ENCODE measurements around the gene FRMD4A. TPM values are rescaled to one million over a fixed set of nuclear protein-coding genes. Genes with fewer than 3 reads are reported as not detected.

The FRMD4A gene
- total RNA-seq, 1 donor from 2014 or later, result 236 TPM

- no peak for DNase-seq (ENCODE audit: extremely low spot score, unreplicated experiment)
- Mint-ChIP-seq H3K27me3 (ENCODE audit: unreplicated experiment) (no peaks in the 10 kb centered on the region), H3K4me1 (ENCODE audit: unreplicated experiment) (peaks cover 25% of the 10 kb centered on the region), H3K9me3 (ENCODE audit: unreplicated experiment) (peaks cover 4% of the 10 kb centered on the region), H3K36me3 (ENCODE audit: unreplicated experiment) (peaks cover 7% of the 10 kb centered on the region), H3K4me3 (ENCODE audit: unreplicated experiment) (no peak overlapping the region), H3K27ac (ENCODE audit: unreplicated experiment) (peak overlapping the region; percentile 58)
- TF ChIP-seq, protein P1, sequence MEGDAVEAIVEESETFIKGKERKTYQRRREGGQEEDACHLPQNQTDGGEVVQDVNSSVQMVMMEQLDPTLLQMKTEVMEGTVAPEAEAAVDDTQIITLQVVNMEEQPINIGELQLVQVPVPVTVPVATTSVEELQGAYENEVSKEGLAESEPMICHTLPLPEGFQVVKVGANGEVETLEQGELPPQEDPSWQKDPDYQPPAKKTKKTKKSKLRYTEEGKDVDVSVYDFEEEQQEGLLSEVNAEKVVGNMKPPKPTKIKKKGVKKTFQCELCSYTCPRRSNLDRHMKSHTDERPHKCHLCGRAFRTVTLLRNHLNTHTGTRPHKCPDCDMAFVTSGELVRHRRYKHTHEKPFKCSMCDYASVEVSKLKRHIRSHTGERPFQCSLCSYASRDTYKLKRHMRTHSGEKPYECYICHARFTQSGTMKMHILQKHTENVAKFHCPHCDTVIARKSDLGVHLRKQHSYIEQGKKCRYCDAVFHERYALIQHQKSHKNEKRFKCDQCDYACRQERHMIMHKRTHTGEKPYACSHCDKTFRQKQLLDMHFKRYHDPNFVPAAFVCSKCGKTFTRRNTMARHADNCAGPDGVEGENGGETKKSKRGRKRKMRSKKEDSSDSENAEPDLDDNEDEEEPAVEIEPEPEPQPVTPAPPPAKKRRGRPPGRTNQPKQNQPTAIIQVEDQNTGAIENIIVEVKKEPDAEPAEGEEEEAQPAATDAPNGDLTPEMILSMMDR (IDR thresholded peaks at IDR 0.05), result no peak
Observed at GRCh38 chr10:14349081-14349480, 18.4 kb upstream of the FRMD4A start.

- peaks cover 7% of the 10 kb centered on the region for H3K36me3 Mint-ChIP-seq (ENCODE audit: unreplicated experiment)
- H3K9me3 Mint-ChIP-seq (ENCODE audit: unreplicated experiment), result peaks cover 4% of the 10 kb centered on the region
- no peak overlapping the region for H3K27ac Mint-ChIP-seq (ENCODE audit: unreplicated experiment)
- DNase-seq (ENCODE audit: extremely low spot score, unreplicated experiment), result no peak
- H3K4me3 Mint-ChIP-seq (ENCODE audit: unreplicated experiment), result no peak overlapping the region
- peaks cover 20% of the 10 kb centered on the region for H3K4me1 Mint-ChIP-seq (ENCODE audit: unreplicated experiment)
- TF ChIP-seq, protein P1 (IDR thresholded peaks at IDR 0.05), result no peak
- no peaks in the 10 kb centered on the region for H3K27me3 Mint-ChIP-seq (ENCODE audit: unreplicated experiment)
Observed at GRCh38 chr10:14345262-14345661, 14.5 kb upstream of the FRMD4A start.

DNA sequence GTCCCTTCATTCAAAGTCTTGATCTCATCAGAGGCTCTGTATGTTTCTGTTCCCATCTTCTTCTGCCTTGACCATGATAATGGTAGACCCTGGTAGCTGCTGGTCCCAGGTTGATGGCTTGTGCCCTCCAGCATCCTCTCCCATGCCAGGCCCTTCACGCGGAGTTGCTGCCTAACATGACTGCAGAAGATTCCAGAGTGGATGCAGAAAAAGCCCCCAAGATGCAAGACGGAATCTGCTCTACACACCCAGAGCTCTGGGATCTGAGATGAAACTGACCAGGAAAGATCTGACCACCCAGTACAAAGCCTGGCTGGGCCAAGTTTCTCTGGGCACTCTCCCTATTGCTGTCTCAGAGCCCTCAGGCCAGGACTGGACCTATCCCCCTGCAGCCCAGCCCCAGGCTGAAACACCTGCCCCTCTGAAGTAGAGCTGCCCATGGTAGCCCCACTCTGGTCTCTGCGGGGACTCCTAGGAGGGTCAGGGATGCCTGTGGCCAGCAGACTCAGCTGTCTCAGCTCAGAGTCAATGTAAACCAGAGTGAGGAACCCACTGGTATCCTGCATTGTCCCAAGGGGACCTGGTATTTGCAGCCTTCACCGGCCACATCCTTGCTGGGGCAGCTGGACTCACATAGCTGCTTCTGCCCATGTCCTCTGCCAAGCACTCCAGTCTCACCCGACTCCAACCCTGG is 9.5 kb upstream of the FRMD4A start:
- peaks cover 5% of the 10 kb centered on the region for H3K9me3 Mint-ChIP-seq (ENCODE audit: unreplicated experiment)
- H3K36me3 Mint-ChIP-seq (ENCODE audit: unreplicated experiment), result peaks cover 9% of the 10 kb centered on the region
- no peaks in the 10 kb centered on the region for H3K27me3 Mint-ChIP-seq (ENCODE audit: unreplicated experiment)
- H3K27ac Mint-ChIP-seq (ENCODE audit: unreplicated experiment), result no peak overlapping the region
- peaks cover 11% of the 10 kb centered on the region for H3K4me1 Mint-ChIP-seq (ENCODE audit: unreplicated experiment)
- DNase-seq (ENCODE audit: extremely low spot score, unreplicated experiment), result no peak
- TF ChIP-seq, protein P1 (IDR thresholded peaks at IDR 0.05), result no peak
- no peak overlapping the region for H3K4me3 Mint-ChIP-seq (ENCODE audit: unreplicated experiment)

DNA sequence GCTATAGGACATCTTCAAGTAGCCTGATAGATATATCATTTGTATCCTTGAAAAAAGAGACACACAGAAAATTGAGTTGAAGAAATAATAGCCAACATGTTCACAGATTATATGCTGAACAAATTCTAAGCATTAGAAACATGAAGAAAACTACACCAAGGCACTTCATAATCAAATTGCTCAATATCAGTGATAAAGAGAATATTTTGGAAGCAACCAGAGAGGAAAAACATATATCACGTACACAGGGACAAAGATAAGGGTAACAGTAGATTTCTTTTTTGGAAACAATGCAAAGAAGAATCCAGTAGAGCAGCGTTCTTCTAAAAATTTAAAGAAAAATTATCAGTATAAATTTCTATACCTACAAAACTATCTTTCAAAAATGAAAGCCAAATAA is 6.0 kb upstream of the FRMD4A start:
- peaks cover 5% of the 10 kb centered on the region for H3K9me3 Mint-ChIP-seq (ENCODE audit: unreplicated experiment)

GRCh38 chr10:14334771-14335170 is 4.0 kb upstream of the FRMD4A start:
- Mint-ChIP-seq H3K36me3 (ENCODE audit: unreplicated experiment) (peaks cover 5% of the 10 kb centered on the region), H3K4me1 (ENCODE audit: unreplicated experiment) (peaks cover 38% of the 10 kb centered on the region), H3K27ac (ENCODE audit: unreplicated experiment) (no peak overlapping the region), H3K9me3 (ENCODE audit: unreplicated experiment) (peaks cover 5% of the 10 kb centered on the region), H3K4me3 (ENCODE audit: unreplicated experiment) (no peak overlapping the region), H3K27me3 (ENCODE audit: unreplicated experiment) (no peaks in the 10 kb centered on the region)
- no peak for DNase-seq (ENCODE audit: extremely low spot score, unreplicated experiment)
- TF ChIP-seq, protein P1 (IDR thresholded peaks at IDR 0.05), result no peak

More for the DNA sequence above, 6.0 kb upstream of the FRMD4A start:
- H3K4me3 Mint-ChIP-seq (ENCODE audit: unreplicated experiment), result no peak overlapping the region
- H3K27ac Mint-ChIP-seq (ENCODE audit: unreplicated experiment), result no peak overlapping the region
- H3K27me3 Mint-ChIP-seq (ENCODE audit: unreplicated experiment), result no peaks in the 10 kb centered on the region
- H3K4me1 Mint-ChIP-seq (ENCODE audit: unreplicated experiment), result peaks cover 26% of the 10 kb centered on the region
- DNase-seq (ENCODE audit: extremely low spot score, unreplicated experiment), result no peak
- TF ChIP-seq, protein P1 (IDR thresholded peaks at IDR 0.05), result no peak
- H3K36me3 Mint-ChIP-seq (ENCODE audit: unreplicated experiment), result peaks cover 5% of the 10 kb centered on the region

All from osteocyte (in vitro differentiated cells).